Mucosa of stomach (tissue), 1 donor: ENCODE data around the gene ZNF771.

Experiments used
- H3K27me3 ChIP-seq: one replicate; pipeline ENCODE4 v1.7.0; 2013; ENCODE audit warnings: mild to moderate bottlenecking, low read length; ENCODE audit not compliant: control insufficient read depth, insufficient read depth
- H3K36me3 ChIP-seq: one replicate; pipeline ENCODE4 v1.7.0; 2013; ENCODE audit warnings: low read length; ENCODE audit not compliant: control insufficient read depth, insufficient read depth
- H3K4me1 ChIP-seq: one replicate; pipeline ENCODE4 v1.7.0; 2013; ENCODE audit warnings: mild to moderate bottlenecking, low read length; ENCODE audit not compliant: control insufficient read depth, insufficient read depth
- H3K4me3 ChIP-seq: one replicate; pipeline ENCODE4 v1.7.0; 2013; ENCODE audit warnings: low read length
- H3K9ac ChIP-seq: one replicate; pipeline ENCODE4 v1.7.0; 2013; ENCODE audit warnings: mild to moderate bottlenecking, low read length, moderate library complexity
- H3K9me3 ChIP-seq: one replicate; pipeline ENCODE4 v1.7.0; 2013; ENCODE audit warnings: mild to moderate bottlenecking, low read length, moderate library complexity; ENCODE audit not compliant: control insufficient read depth
- donor health status: Pancreatic carcinoma.

The ZNF771 gene

GRCh38 chr16:30430428-30430970 is 23.1 kb downstream of the ZNF771 start:
- H3K4me3 ChIP-seq = no peak overlapping the region
- H3K9me3 ChIP-seq = no peaks in the 10 kb centered on the region
- H3K4me1 ChIP-seq = peaks cover 16% of the 10 kb centered on the region
- H3K9ac ChIP-seq = peak overlapping the region; percentile 57
- H3K36me3 ChIP-seq = no peaks in the 10 kb centered on the region
- H3K27me3 ChIP-seq = no peaks in the 10 kb centered on the region

DNA sequence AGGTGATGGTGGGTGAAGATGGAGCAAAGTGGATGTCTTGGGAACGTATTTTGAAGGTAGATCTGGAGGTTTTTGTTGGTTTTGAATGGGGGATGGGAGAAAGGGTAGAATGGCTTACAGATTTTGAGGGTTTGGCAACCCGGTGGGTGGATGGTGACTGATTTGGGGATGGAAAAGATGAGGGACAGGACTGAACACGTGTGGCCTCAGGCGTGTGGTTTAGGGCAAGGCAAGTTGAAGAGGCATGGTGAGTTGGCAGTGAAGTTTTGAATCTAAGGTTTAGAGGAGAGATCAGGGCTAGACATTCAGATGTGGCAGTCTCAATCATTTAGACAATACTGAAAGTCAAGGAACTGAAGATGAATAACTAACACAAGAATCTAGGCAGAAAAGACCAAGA is 27.4 kb downstream of the ZNF771 start:
- Histone ChIP-seq H3K27me3 (no peaks in the 10 kb centered on the region), H3K9me3 (no peaks in the 10 kb centered on the region), H3K9ac (no peak overlapping the region), H3K4me1 (peaks cover 20% of the 10 kb centered on the region), H3K36me3 (no peaks in the 10 kb centered on the region), H3K4me3 (no peak overlapping the region)

- Histone ChIP-seq H3K9ac (no peak overlapping the region), H3K27me3 (no peaks in the 10 kb centered on the region), H3K9me3 (no peaks in the 10 kb centered on the region), H3K4me1 (peaks cover 14% of the 10 kb centered on the region), H3K4me3 (no peak overlapping the region), H3K36me3 (no peaks in the 10 kb centered on the region)
Observed at GRCh38 chr16:30437511-30438046, 30.2 kb downstream of the ZNF771 start.

- Histone ChIP-seq H3K27me3 (no peaks in the 10 kb centered on the region), H3K4me3 (no peak overlapping the region), H3K9ac (no peak overlapping the region), H3K4me1 (peaks cover 14% of the 10 kb centered on the region), H3K36me3 (no peaks in the 10 kb centered on the region), H3K9me3 (no peaks in the 10 kb centered on the region)
Observed at GRCh38 chr16:30438835-30439234, 31.4 kb downstream of the ZNF771 start.

DNA sequence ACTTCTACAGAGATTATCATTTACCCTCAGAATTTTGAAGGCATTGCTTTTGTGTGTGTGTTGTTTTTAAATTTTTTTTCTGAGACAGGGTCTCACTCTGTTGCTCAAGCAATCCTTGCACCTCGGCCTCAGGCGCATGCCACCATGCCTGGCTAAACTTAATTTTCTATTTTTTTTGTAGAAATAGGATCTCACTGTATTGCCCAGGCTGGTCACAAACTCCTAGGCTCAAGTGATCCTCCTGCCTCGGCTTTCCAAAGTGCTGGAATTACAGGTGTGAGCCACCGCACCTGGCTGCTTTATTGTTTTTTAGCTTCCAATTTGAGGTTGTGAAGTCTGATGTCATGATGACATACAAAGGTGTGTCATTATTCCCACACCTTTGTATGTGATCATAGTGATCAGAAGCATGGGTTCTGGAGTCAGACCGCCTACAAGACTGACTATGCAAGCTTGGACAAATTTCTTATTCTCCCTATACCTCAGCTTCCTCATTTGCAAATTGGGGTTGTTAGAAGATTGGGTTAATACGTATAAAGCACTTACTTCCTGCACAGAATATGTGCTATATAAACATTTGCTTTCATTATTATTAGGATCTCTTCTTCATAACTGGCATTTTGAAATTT is 32.4 kb downstream of the ZNF771 start:
- H3K27me3 ChIP-seq = no peaks in the 10 kb centered on the region
- no peak overlapping the region for H3K4me3 ChIP-seq
- no peaks in the 10 kb centered on the region for H3K9me3 ChIP-seq
- H3K4me1 ChIP-seq = peaks cover 19% of the 10 kb centered on the region
- H3K9ac ChIP-seq = no peak overlapping the region
- no peaks in the 10 kb centered on the region for H3K36me3 ChIP-seq

DNA sequence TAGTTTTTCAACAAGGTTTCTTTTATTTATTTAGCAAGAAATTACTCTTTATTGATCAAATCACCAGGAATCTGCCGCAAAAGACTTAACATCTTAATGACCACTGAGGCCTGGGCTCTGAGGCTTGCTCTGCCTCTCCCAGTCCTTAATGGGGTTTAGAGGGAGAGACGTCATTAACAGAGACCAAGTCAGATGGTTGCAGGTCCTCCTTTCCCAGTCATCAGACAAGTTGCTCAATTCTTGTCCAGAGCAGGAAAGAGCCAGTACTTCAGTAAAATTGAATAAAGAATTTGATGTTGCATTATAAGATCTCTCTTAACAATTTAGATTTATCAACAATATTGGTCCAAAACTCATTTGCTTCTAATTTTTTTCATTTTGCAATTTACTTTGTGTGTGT is 36.2 kb downstream of the ZNF771 start:
- no peaks in the 10 kb centered on the region for H3K9me3 ChIP-seq
- no peaks in the 10 kb centered on the region for H3K36me3 ChIP-seq
- H3K4me3 ChIP-seq = no peak overlapping the region
- H3K9ac ChIP-seq = no peak overlapping the region
- H3K4me1 ChIP-seq = peaks cover 33% of the 10 kb centered on the region
- H3K27me3 ChIP-seq = no peaks in the 10 kb centered on the region

- Histone ChIP-seq H3K36me3 (no peaks in the 10 kb centered on the region), H3K4me3 (peak overlapping the region; percentile 98), H3K4me1 (peaks cover 34% of the 10 kb centered on the region), H3K9me3 (no peaks in the 10 kb centered on the region), H3K9ac (peak overlapping the region; percentile 97), H3K27me3 (no peaks in the 10 kb centered on the region)
Observed at GRCh38 chr16:30444231-30445148, 37.1 kb downstream of the ZNF771 start.

DNA sequence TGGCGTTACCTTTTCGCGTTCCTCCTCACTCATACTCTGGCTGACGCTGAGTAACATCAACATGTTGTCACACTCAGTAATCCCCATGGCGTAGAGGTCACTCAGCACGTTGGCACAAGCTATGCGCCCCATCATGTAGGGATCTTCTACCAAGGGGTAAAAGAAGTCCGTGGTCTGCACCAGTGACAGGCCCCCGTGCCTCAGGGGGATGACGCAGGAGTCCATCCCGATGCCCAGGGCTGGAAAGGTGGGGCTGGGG is 37.7 kb downstream of the ZNF771 start:
- Histone ChIP-seq H3K27me3 (no peaks in the 10 kb centered on the region), H3K36me3 (no peaks in the 10 kb centered on the region), H3K9ac (peak overlapping the region; percentile 97), H3K4me3 (peak overlapping the region; percentile 98), H3K9me3 (no peaks in the 10 kb centered on the region), H3K4me1 (peaks cover 37% of the 10 kb centered on the region)

- peaks cover 37% of the 10 kb centered on the region for H3K4me1 ChIP-seq
Observed at GRCh38 chr16:30445408-30446202, 38.2 kb downstream of the ZNF771 start, which contains the start of gene SEPHS2. SEPHS2 (minus strand) TSS chr16:30445874; CDS start chr16:30445727, 147 bp downstream.

DNA sequence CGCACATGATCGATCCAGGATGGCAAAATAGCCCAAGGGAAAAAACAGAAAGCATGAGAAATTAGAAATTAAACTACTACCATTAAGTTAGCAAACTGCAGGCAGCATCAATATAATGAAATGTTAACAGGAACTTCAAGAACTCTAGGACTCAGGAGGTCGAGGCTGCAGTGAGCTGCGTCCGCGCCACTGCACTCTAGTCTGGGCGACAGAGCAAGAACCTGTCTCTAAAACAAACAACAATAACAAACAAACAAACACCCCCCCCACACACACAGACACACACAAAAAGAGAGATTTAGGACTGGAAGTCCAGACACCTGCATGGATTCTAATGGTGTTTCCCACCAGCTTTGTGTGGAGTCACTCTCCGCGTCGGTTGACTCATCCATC is 38.8 kb downstream of the ZNF771 start:
- Histone ChIP-seq H3K4me3 (peak overlapping the region; percentile 98), H3K9me3 (no peaks in the 10 kb centered on the region), H3K9ac (peak overlapping the region; percentile 97), H3K4me1 (peaks cover 37% of the 10 kb centered on the region), H3K36me3 (no peaks in the 10 kb centered on the region), H3K27me3 (no peaks in the 10 kb centered on the region)

More at GRCh38 chr16:30445408-30446202, 38.2 kb downstream of the ZNF771 start, which contains the start of gene SEPHS2:
- Histone ChIP-seq H3K9me3 (no peaks in the 10 kb centered on the region), H3K27me3 (no peaks in the 10 kb centered on the region), H3K36me3 (no peaks in the 10 kb centered on the region), H3K4me3 (peak within 1 kb of the TSS; percentile 98), H3K9ac (peak within 1 kb of the TSS; percentile 97)

- Histone ChIP-seq H3K9ac (no peak overlapping the region), H3K9me3 (no peaks in the 10 kb centered on the region), H3K36me3 (no peaks in the 10 kb centered on the region), H3K4me1 (peaks cover 42% of the 10 kb centered on the region), H3K4me3 (no peak overlapping the region), H3K27me3 (no peaks in the 10 kb centered on the region)
Observed at GRCh38 chr16:30447512-30448226, 40.3 kb downstream of the ZNF771 start.
